ENCODE results near the gene SLC4A8.
"Not testable (repeated sequence)": the region's sequence is repeated elsewhere in the genome, so short reads cannot be mapped to it uniquely, and the experiment has no call there.

Gene SLC4A8

DNA sequence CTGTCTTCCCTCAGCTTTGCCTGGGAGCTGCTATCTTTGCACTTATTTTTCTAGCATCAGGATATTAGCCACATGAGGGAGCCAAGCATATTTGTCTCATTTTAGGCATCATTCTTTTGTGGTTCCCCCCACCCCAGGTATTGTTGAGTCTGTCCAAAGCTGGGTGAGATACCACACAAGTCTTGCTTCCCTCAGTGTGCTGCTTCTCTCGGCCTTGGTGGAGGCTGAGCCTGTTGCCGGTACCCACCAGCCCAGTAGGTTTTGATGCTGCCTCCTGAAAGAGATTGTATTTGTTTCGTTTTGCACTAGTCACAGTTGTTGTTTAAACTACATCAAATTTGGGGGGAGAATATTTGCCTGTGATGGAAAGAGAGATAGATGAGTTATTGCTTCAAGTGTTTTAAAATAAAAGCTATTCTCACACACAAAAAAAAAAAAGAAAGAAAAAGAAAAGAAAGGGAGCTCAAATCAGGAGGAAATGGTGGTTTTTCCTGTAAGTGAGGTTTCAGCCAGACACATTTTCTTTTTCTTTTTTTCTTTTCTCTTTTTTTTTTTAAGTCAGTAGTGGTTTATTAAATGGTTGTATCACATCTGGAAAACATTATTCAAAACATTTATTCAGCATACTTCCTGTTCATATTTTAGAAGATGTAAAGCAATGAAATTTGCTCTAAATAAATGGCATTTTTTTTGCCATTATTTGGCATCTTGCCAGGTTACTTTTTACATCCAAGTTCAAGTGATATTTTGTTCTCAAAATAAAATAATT lies 58.5 kb downstream of the SLC4A8 start:
- no peak for DNase-seq (ENCODE audit: low spot score)

DNA sequence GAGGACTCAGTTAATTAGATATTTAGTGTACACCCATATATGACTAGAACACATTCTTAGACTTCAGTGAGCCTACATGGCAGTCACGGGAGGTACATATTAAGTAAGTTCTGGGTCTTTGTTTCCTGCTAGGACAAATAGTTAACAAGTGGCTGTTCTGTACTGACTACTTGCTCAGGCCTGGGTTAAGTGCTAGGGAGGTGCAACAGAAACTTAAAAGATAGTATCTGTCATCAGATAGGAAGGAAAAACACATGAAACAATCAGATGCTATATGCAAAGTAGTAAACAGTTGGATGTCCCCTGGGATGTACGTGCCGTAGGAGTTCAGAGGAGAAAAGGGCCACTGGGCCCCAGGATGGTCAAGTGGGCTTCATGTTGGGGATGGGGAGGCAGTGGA lies 59.5 kb downstream of the SLC4A8 start:
- no peak for DNase-seq (ENCODE audit: low spot score)

DNA sequence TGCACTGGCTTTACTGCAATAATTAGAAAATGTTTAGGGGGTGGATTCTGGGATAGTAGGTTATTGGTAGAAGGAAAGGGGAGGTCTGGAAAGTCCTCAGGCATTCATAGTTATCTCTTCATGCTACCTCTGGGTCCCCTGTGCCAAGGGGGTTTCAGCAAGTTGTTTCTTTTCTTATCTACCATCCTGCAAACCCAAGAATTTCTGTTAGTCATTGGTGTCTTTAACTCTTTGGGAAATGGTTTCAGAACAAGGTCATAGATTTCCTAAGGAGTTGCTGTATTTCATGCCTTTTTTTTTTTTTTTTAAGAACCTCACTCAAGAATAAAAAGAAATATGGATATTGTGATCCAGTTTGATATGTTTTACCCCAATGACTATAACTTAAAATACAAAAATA lies 63.6 kb downstream of the SLC4A8 start:
- no peak for DNase-seq (ENCODE audit: low spot score)

GRCh38 chr12:51493281-51493680 lies 68.7 kb downstream of the SLC4A8 start:
- DNase-seq (ENCODE audit: low spot score), result no peak

GRCh38 chr12:51496895-51497294 lies 72.3 kb downstream of the SLC4A8 start:
- no peak for DNase-seq (ENCODE audit: low spot score)

DNA sequence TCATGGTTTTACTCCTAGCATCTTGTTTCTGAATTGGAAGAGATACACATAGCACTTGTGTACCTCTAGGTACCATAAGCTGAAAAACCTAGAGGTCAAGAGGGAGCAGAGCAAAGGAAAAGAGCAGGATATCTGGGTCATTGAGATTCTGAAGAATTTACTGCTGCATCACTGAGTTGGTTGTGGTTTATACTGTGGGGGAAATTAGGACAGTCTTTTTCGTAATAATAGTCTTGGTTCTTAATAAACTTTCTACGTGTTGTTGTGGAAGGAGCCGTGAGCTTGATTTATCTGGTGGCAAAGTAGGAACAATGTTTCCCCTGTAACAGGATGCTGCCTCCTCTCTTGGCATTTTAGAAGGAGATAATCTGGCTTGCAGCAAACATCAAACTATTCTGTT lies 80.2 kb downstream of the SLC4A8 start:
- no peak for DNase-seq (ENCODE audit: low spot score)

DNA sequence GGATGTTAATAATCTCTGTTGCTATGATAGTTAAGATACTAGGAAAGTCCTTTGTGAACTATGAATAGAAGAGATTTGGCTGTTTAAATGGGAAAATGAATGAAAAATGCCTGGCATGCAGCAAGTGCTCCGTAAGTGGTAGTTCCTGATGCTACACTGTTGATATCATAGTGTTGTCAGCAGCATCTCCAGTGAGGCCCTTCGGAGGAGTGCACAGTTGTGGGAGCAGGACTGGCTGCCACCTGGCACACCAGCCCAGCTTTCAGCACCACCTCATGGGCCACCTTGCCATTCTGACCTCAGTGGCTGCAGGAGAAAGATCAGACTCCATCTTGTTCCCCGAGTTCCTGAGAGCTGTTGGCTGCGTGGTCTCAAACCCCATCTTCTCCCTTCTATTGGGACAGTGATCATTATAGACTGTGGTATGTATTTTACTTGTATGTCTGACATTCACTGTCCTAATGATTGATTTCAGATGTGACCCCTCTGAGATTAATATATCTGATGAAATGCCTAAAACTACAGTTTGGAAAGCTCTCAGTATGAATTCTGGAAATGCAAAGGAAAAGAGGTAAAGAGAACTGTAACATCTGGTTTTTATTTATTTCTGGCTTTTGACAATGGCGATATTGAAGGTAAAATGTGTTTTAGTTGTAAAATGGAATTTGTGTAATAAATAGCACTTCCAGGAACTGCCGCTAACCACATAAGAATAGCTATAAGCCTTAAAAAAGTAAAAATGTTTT lies 80.9 kb downstream of the SLC4A8 start:
- no peak for DNase-seq (ENCODE audit: low spot score)

GRCh38 chr12:51507178-51507577 lies 82.5 kb downstream of the SLC4A8 start:
- no peak for DNase-seq (ENCODE audit: low spot score)

DNA sequence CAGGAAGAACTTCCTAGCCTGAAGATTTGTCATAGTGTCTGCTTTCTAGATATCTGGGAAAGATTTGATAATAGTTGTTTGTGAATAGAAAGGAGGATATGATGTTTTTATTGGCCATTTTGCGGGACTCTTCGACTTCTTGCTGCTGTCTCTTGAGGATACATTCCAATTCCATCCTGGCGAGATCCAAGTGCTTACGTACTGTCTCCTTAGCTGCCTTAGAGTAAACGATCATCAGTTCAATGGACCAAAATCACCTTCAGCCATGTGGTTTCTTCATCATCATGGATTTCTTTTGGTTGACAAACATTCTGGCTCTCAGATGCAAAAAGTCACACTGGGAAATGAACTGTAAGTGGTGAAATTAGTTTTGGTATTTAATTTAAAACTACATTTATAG lies 83.7 kb downstream of the SLC4A8 start:
- DNase-seq (ENCODE audit: low spot score), result no peak

- DNase-seq (ENCODE audit: low spot score), result no peak
Measured at GRCh38 chr12:51511546-51512260, 87.1 kb downstream of the SLC4A8 start.

GRCh38 chr12:51512438-51512837 lies 87.8 kb downstream of the SLC4A8 start:
- DNase-seq (ENCODE audit: low spot score), result no peak

DNA sequence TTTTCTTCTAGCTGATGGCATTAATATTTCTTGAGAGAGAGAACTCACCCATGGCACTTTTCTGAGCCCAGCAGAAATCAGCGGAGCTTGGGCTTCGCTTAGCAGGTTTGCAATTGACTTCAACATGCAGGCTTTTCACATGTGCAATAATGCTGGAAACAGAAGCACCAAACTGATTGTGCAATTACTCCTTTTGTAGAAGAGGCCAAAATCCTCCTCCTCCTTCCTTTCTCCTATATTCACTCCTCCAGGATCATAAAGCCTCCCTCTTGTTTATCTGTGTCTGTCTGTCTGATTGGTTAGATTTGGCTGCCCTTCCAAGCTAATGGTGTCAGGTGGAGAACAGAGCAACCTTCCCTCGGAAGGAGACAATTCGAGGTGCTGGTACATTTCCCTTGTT lies 90.4 kb downstream of the SLC4A8 start:
- not testable (repeated sequence) for DNase-seq (ENCODE audit: low spot score)

DNA sequence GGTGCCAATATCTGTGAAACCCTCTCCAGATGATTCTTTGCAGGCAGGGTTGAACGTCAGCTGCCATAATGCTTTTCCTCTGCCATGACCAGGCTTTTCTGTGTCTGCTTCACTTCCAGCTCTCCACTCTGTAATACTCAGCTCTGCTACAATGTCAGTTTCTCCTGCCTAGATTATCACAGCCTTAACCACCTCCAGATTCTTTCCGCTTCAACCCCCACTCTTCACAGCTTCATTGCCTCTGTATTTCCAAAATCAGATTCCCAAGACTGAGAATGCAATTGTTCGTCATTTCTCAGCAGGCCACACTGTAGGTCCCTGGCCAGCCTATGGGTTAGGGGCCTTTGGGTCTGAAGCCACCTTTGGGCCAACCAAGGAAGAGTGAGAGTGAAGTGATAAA lies 92.7 kb downstream of the SLC4A8 start:
- DNase-seq (ENCODE audit: low spot score), result no peak

DNA sequence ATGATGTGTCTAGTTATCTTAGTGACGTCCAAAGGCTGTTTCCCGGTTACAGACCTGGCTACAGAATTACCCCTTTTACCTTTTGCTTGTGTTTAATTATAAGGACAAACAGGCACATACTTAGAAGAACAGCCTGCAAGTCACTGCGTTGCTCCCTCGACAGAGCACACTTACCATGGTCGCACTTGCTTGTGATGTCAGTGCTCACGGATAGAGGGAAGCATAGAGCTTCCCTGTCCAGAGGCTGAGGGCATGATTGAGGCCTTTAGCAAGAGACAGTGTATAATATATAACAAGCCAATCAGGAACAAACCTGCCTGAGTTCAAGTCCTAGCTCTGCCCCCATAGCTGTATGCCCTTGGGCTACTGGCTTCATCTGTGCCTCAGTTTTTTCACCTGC lies 93.2 kb downstream of the SLC4A8 start:
- no peak for DNase-seq (ENCODE audit: low spot score)

- DNase-seq (ENCODE audit: low spot score), result no peak
Measured at GRCh38 chr12:51519755-51520154, 95.1 kb downstream of the SLC4A8 start.

DNA sequence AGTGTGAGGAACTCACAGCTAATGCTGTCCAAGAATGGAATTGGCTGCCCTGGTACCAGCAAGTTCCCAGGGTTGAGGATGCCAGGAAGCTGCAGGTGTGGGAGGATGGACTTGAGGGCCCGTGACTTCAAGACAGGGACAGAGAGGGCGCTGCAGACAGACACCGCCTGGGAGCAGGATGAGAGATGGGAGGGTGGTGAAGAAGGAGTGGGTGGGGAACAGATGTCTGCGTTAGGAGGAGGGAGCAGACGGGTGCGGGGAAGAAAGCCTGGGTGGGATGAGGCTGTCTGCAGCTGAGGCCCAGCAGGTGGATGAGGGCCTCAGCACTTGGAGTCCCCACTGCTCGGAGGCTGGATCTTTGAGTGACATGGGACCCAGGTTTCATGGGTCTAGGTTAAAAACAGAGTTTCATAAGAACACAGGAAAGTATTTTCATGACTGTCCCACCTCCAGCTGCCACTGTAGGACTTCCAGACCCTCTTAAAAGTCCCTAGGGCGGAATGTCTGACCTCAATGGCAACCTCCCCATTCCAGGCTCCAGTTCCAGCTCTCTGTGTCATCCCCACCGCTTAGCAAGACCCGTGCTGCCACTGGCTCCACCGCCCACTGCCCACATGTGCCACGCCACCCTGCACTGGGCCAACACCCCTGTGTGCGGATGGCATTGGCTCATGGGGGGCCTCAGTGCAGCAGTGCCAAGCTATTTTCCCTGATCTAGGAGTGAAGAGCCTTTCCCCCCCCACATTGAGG lies 96.1 kb downstream of the SLC4A8 start:
- no peak for DNase-seq (ENCODE audit: low spot score)

DNA sequence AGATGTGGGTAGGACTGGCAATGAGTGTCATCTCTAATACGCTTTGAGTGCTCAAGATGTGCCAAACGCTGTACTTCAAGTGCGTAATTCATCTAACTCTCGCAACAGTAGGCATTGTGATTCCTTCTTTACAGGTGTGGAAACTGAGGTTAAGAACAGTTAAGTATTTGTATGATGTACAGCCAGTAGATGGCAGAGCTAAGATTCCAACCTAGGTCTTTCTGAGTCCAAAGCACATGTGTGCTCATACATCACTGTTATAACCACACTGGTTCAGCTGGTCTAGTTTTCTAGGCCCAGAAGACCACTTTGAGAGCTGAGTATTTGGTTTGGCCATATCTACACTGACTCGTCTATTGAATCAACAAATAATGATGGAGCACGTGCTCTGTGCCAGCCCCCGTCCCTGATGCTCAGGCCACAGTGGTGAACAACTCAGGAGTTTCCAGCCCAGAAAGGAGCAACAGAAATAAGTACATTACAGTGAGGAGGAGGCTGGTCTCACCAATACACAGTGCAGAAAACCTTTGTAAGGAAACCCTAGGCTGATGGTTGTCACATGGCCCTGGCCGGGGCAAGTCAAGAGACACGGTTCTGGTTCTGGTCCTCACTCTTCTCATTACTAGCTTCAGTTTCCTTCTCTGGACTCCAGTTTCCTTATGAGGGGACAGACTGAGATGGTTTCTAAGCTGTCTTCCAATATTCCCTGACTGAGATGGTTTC lies 97.1 kb downstream of the SLC4A8 start:
- DNase-seq (ENCODE audit: low spot score), result no peak

GRCh38 chr12:51522696-51523095 lies 98.1 kb downstream of the SLC4A8 start:
- DNase-seq (ENCODE audit: low spot score), result no peak

DNA sequence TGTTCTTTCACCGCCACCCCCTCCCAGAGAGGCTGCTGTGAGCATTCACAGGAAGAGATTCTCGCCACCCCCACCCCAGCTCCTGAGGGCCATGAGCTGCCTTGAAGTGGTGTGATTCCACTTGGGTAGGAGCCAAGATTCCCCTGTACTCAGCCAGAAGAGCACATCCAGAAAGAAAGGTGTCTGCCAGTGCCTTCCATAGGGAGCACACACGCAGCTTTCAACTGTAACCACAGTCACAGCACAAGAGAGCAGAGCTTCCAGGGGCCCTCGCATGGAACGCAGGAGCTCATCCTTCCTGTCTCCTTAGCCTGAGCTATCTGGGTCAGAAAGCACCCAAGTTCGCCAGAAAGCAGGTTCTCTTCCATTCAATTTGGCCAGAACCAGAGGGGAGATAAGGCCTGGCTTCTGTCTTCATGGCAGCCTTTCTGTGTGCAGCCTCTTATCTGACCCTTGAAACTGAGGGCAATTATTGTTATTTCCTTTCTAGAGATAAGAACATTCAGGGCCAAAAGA lies 99.8 kb downstream of the SLC4A8 start:
- no peak for DNase-seq (ENCODE audit: low spot score)

GRCh38 chr12:51525518-51525917 lies 100.9 kb downstream of the SLC4A8 start:
- no peak for DNase-seq (ENCODE audit: low spot score)

DNA sequence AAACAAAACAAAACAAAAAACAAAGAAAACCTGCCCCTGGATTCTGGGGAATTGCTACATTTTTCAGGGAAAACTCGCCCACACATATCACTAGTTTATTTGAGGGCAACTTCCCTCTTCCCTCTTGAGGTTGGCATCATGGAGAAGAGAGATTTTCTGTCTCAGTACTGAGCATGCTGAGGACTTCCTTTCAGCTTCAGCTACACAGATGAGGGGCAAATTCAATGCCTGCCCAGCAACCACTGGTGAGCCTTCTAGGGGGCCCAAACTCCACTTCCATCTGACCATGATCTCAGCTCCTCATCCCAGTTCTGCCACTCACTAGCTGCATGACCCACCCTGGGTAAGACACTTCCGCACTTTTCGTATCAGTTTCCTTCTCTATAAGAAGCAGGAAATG lies 103.3 kb downstream of the SLC4A8 start:
- DNase-seq (ENCODE audit: low spot score), result no peak

Data from hematopoietic multipotent progenitor cell treated with erythropoietin and hydrocortisone succinate and interleukin-3 and kit ligand, for 17 days (in vitro differentiated cells).